GM18858 (cell line): ENCODE data around the gene WWOX.

Source experiments
- ATAC-seq: cut with Tn5 transposase; IDR thresholded peaks from one replicate; pipeline ENCODE4 v1.9.1; 2021; ENCODE audit not compliant: unreplicated experiment

Gene WWOX

GRCh38 chr16:79067600-79067999 is 968.1 kb downstream of the WWOX start:
- no peak for ATAC-seq

GRCh38 chr16:79069121-79069520 is 969.7 kb downstream of the WWOX start:
- ATAC-seq: no peak

- no peak for ATAC-seq
These were observed 970.2 kb downstream of the WWOX start for GRCh38 chr16:79069633-79070032.

- no peak for ATAC-seq
These were observed 972.0 kb downstream of the WWOX start for GRCh38 chr16:79071424-79071823.

- ATAC-seq: no peak
These were observed 973.1 kb downstream of the WWOX start for GRCh38 chr16:79072517-79072916.

GRCh38 chr16:79073566-79073965 is 974.1 kb downstream of the WWOX start:
- no peak for ATAC-seq

- no peak for ATAC-seq
These were observed 975.1 kb downstream of the WWOX start for GRCh38 chr16:79074541-79074940.

- ATAC-seq: no peak
These were observed 975.5 kb downstream of the WWOX start for GRCh38 chr16:79074951-79075350.

- no peak for ATAC-seq
These were observed 976.8 kb downstream of the WWOX start for GRCh38 chr16:79076047-79076767.

GRCh38 chr16:79077346-79077745 is 977.9 kb downstream of the WWOX start:
- no peak for ATAC-seq

- no peak for ATAC-seq
These were observed 980.4 kb downstream of the WWOX start for GRCh38 chr16:79079656-79080420.

GRCh38 chr16:79081297-79082066 is 982.0 kb downstream of the WWOX start:
- ATAC-seq: no peak

- no peak for ATAC-seq
These were observed 983.5 kb downstream of the WWOX start for GRCh38 chr16:79082970-79083369.

GRCh38 chr16:79083508-79084299 is 984.2 kb downstream of the WWOX start:
- ATAC-seq: no peak

GRCh38 chr16:79088971-79089370 is 989.5 kb downstream of the WWOX start:
- no peak for ATAC-seq

- no peak for ATAC-seq
These were observed 990.4 kb downstream of the WWOX start for GRCh38 chr16:79089735-79090284.

GRCh38 chr16:79090966-79091365 is 991.5 kb downstream of the WWOX start:
- ATAC-seq: no peak

GRCh38 chr16:79092846-79093245 is 993.4 kb downstream of the WWOX start:
- ATAC-seq: no peak

- ATAC-seq: no peak
These were observed 994.1 kb downstream of the WWOX start for GRCh38 chr16:79093554-79093967.

GRCh38 chr16:79096246-79096645 is 996.8 kb downstream of the WWOX start:
- ATAC-seq: no peak

- ATAC-seq: no peak
These were observed 997.7 kb downstream of the WWOX start for GRCh38 chr16:79097166-79097565.
